ENCODE measurements around the gene MUC16.
A peak's percentile ranks its signal among the peaks of the same experiment; 100 is the strongest.

The MUC16 gene

DNA sequence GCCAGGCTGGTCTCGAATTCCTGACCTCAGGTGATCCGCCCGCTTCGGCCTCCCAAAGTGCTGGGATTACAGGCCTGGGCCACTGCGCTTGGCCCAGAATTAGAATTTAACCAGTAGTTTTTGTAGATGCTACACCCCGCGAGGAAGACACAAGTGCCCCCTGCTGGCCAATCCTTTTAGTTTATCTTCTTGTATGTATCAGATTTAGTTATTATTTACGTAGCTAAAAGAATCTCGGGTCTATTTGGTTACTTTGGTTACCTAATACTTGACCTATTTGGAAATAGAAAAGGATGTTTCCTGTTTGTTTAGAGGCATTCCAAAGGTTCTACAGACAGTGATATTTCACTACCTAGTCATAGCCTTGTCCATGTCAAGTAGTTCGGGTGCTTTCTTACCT lies 22.0 kb downstream of the MUC16 start:
- DNase-seq (ENCODE audit: low read depth in 1 of 2, low spot score in 1 of 2), result no peak
- H3K27me3 ChIP-seq (ENCODE audit: insufficient read depth, poor library complexity, severe bottlenecking), result no peaks in the 10 kb centered on the region
- TF ChIP-seq POLR2AphosphoS5 (IDR thresholded peaks at IDR 0.05; ENCODE audit: low read depth) (no peak), GABPA (IDR thresholded peaks at IDR 0.05; ENCODE audit: low read depth) (no peak), SPI1 (IDR thresholded peaks at IDR 0.05; ENCODE audit: borderline replicate concordance, low read depth) (no peak)
- TF ChIP-seq, protein P1, sequence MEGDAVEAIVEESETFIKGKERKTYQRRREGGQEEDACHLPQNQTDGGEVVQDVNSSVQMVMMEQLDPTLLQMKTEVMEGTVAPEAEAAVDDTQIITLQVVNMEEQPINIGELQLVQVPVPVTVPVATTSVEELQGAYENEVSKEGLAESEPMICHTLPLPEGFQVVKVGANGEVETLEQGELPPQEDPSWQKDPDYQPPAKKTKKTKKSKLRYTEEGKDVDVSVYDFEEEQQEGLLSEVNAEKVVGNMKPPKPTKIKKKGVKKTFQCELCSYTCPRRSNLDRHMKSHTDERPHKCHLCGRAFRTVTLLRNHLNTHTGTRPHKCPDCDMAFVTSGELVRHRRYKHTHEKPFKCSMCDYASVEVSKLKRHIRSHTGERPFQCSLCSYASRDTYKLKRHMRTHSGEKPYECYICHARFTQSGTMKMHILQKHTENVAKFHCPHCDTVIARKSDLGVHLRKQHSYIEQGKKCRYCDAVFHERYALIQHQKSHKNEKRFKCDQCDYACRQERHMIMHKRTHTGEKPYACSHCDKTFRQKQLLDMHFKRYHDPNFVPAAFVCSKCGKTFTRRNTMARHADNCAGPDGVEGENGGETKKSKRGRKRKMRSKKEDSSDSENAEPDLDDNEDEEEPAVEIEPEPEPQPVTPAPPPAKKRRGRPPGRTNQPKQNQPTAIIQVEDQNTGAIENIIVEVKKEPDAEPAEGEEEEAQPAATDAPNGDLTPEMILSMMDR (IDR thresholded peaks at IDR 0.05; ENCODE audit: insufficient read depth, low read length), result no peak
- TF ChIP-seq, protein P2, sequence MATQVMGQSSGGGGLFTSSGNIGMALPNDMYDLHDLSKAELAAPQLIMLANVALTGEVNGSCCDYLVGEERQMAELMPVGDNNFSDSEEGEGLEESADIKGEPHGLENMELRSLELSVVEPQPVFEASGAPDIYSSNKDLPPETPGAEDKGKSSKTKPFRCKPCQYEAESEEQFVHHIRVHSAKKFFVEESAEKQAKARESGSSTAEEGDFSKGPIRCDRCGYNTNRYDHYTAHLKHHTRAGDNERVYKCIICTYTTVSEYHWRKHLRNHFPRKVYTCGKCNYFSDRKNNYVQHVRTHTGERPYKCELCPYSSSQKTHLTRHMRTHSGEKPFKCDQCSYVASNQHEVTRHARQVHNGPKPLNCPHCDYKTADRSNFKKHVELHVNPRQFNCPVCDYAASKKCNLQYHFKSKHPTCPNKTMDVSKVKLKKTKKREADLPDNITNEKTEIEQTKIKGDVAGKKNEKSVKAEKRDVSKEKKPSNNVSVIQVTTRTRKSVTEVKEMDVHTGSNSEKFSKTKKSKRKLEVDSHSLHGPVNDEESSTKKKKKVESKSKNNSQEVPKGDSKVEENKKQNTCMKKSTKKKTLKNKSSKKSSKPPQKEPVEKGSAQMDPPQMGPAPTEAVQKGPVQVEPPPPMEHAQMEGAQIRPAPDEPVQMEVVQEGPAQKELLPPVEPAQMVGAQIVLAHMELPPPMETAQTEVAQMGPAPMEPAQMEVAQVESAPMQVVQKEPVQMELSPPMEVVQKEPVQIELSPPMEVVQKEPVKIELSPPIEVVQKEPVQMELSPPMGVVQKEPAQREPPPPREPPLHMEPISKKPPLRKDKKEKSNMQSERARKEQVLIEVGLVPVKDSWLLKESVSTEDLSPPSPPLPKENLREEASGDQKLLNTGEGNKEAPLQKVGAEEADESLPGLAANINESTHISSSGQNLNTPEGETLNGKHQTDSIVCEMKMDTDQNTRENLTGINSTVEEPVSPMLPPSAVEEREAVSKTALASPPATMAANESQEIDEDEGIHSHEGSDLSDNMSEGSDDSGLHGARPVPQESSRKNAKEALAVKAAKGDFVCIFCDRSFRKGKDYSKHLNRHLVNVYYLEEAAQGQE (IDR thresholded peaks at IDR 0.05; ENCODE audit: insufficient replicate concordance, low read depth), result no peak
- no peak overlapping the region for H3K27ac ChIP-seq (replicated peaks)
- H3K4me3 ChIP-seq (replicated peaks; ENCODE audit: insufficient read depth, low read length), result no peak overlapping the region

DNA sequence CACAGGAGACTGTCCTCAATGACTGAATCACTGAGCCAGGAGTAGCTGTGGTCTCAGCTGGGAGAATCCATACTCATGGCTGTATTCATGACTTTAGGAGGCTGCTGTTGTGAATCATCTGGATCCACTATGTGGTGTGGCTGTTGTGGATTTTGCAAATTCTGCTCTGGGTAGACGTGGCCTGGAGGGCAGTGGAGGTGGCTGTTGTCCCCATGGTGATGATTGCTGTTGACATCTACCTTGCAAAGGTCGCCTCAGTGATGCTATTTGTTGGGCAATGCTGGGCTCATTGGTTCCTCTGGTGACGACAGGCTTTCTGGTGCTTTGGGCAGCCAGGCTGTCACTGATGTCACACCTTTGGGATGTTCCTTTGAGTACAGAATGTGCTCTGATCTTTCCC lies 23.9 kb downstream of the MUC16 start:
- DNase-seq (ENCODE audit: low read depth in 1 of 2, low spot score in 1 of 2), result no peak
- Histone ChIP-seq H3K27me3 (ENCODE audit: insufficient read depth, poor library complexity, severe bottlenecking) (no peaks in the 10 kb centered on the region), H3K4me3 (replicated peaks; ENCODE audit: insufficient read depth, low read length) (no peak overlapping the region), H3K27ac (replicated peaks) (no peak overlapping the region)
- TF ChIP-seq GABPA (IDR thresholded peaks at IDR 0.05; ENCODE audit: low read depth), result no peak
- no peak for TF ChIP-seq POLR2AphosphoS5 (IDR thresholded peaks at IDR 0.05; ENCODE audit: low read depth)
- TF ChIP-seq, protein P1 (IDR thresholded peaks at IDR 0.05; ENCODE audit: insufficient read depth, low read length), result no peak
- TF ChIP-seq SPI1 (IDR thresholded peaks at IDR 0.05; ENCODE audit: borderline replicate concordance, low read depth), result no peak
- TF ChIP-seq, protein P2 (IDR thresholded peaks at IDR 0.05; ENCODE audit: insufficient replicate concordance, low read depth), result no peak

DNA sequence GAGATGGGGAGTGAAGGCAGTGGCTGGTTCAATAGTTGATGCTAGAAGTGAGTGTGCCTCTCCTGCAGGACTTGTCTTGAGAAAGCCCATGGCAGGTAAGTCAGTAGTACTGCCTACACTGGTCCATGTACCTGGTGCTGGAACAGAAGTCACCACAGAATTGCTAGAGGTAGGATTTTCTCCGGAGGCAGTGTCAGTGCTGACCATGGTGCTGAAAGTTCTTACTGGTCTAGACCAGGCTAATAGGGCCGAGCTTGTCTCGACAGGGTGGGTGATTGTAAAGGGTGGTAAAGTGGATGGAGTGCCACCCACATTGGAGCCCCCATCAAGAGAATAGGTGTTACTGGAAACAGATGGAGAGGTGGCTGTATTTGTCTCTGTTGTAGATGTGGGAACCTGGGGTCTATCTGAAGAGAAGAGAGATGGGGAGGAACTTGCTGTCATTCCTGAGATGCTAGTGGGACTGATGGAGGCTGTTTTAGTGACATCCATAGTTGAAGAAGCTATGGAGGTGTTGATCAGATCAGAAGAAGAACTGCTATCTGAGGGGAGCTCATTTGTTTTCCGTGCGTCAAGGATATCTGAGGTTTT lies 36.6 kb downstream of the MUC16 start:
- H3K27ac ChIP-seq (replicated peaks), result no peak overlapping the region
- no peak overlapping the region for H3K4me3 ChIP-seq (replicated peaks; ENCODE audit: insufficient read depth, low read length)
- DNase-seq (ENCODE audit: low read depth in 1 of 2, low spot score in 1 of 2), result no peak
- TF ChIP-seq, protein P1 (IDR thresholded peaks at IDR 0.05; ENCODE audit: insufficient read depth, low read length), result no peak
- TF ChIP-seq POLR2AphosphoS5 (IDR thresholded peaks at IDR 0.05; ENCODE audit: low read depth), result no peak
- TF ChIP-seq GABPA (IDR thresholded peaks at IDR 0.05; ENCODE audit: low read depth), result no peak
- TF ChIP-seq, protein P2 (IDR thresholded peaks at IDR 0.05; ENCODE audit: insufficient replicate concordance, low read depth), result peak; percentile 96
- H3K27me3 ChIP-seq (ENCODE audit: insufficient read depth, poor library complexity, severe bottlenecking), result no peaks in the 10 kb centered on the region

Data from HL-60 (cell line).